ENCODE data around the gene KRT80.

Gene KRT80

GRCh38 chr12:52232203-52232673, 40.4 kb upstream of the KRT80 start:
- Mint-ChIP-seq H3K4me1 (peaks cover 2% of the 10 kb centered on the region), H3K27me3 (peaks cover 59% of the 10 kb centered on the region), H3K4me3 (no peak overlapping the region), H3K27ac (no peak overlapping the region), H3K36me3 (ENCODE audit: low read depth) (no peaks in the 10 kb centered on the region), H3K9me3 (no peaks in the 10 kb centered on the region)
- DNase-seq = no peak
- ATAC-seq = no peak

- no peak for ATAC-seq
- Mint-ChIP-seq H3K27me3 (peaks cover 66% of the 10 kb centered on the region), H3K36me3 (ENCODE audit: low read depth) (no peaks in the 10 kb centered on the region), H3K27ac (no peak overlapping the region), H3K4me3 (no peak overlapping the region), H3K9me3 (no peaks in the 10 kb centered on the region), H3K4me1 (peaks cover 2% of the 10 kb centered on the region)
- DNase-seq = no peak
Observed at GRCh38 chr12:52231305-52232202, 39.7 kb upstream of the KRT80 start.

- ATAC-seq = no peak
- no peak for DNase-seq
- Mint-ChIP-seq H3K9me3 (no peaks in the 10 kb centered on the region), H3K4me3 (no peak overlapping the region), H3K27me3 (peaks cover 71% of the 10 kb centered on the region), H3K4me1 (peaks cover 3% of the 10 kb centered on the region), H3K36me3 (ENCODE audit: low read depth) (no peaks in the 10 kb centered on the region), H3K27ac (no peak overlapping the region)
Observed at GRCh38 chr12:52230364-52231281, 38.8 kb upstream of the KRT80 start.

- H3K4me3 Mint-ChIP-seq = no peak overlapping the region
- ATAC-seq (no peak), DNase-seq (no peak)
- no peaks in the 10 kb centered on the region for H3K9me3 Mint-ChIP-seq
- peaks cover 70% of the 10 kb centered on the region for H3K27me3 Mint-ChIP-seq
- H3K4me1 Mint-ChIP-seq = peaks cover 3% of the 10 kb centered on the region
- H3K36me3 Mint-ChIP-seq (ENCODE audit: low read depth) = no peaks in the 10 kb centered on the region
- H3K27ac Mint-ChIP-seq = no peak overlapping the region
Observed at GRCh38 chr12:52229836-52230343, 38.1 kb upstream of the KRT80 start.

GRCh38 chr12:52228931-52229330, 37.1 kb upstream of the KRT80 start:
- no peak overlapping the region for H3K4me3 Mint-ChIP-seq
- H3K27me3 Mint-ChIP-seq = peaks cover 70% of the 10 kb centered on the region

GRCh38 chr12:52228366-52228765, 36.6 kb upstream of the KRT80 start:
- ATAC-seq (no peak), DNase-seq (no peak)
- no peaks in the 10 kb centered on the region for H3K36me3 Mint-ChIP-seq (ENCODE audit: low read depth)
- peaks cover 8% of the 10 kb centered on the region for H3K4me1 Mint-ChIP-seq
- H3K4me3 Mint-ChIP-seq = no peak overlapping the region
- no peak overlapping the region for H3K27ac Mint-ChIP-seq
- no peaks in the 10 kb centered on the region for H3K9me3 Mint-ChIP-seq
- H3K27me3 Mint-ChIP-seq = peaks cover 69% of the 10 kb centered on the region

More at GRCh38 chr12:52228931-52229330, 37.1 kb upstream of the KRT80 start:
- Mint-ChIP-seq H3K27ac (no peak overlapping the region), H3K36me3 (ENCODE audit: low read depth) (no peaks in the 10 kb centered on the region), H3K9me3 (no peaks in the 10 kb centered on the region), H3K4me1 (peaks cover 6% of the 10 kb centered on the region)
- DNase-seq (no peak), ATAC-seq (no peak)

GRCh38 chr12:52227606-52228166, 35.9 kb upstream of the KRT80 start:
- Mint-ChIP-seq H3K36me3 (ENCODE audit: low read depth) (no peaks in the 10 kb centered on the region), H3K27ac (no peak overlapping the region), H3K4me1 (peaks cover 8% of the 10 kb centered on the region), H3K9me3 (no peaks in the 10 kb centered on the region), H3K4me3 (no peak overlapping the region), H3K27me3 (peaks cover 68% of the 10 kb centered on the region)
- no peak for ATAC-seq
- DNase-seq = no peak

GRCh38 chr12:52226446-52226845, 34.6 kb upstream of the KRT80 start:
- no peak for DNase-seq
- no peak for ATAC-seq

GRCh38 chr12:52225752-52226151, 33.9 kb upstream of the KRT80 start:
- Mint-ChIP-seq H3K27ac (no peak overlapping the region), H3K36me3 (ENCODE audit: low read depth) (no peaks in the 10 kb centered on the region), H3K27me3 (peaks cover 60% of the 10 kb centered on the region), H3K4me1 (peaks cover 21% of the 10 kb centered on the region), H3K4me3 (no peak overlapping the region), H3K9me3 (no peaks in the 10 kb centered on the region)
- ATAC-seq (no peak), DNase-seq (no peak)

More at GRCh38 chr12:52226446-52226845, 34.6 kb upstream of the KRT80 start:
- Mint-ChIP-seq H3K36me3 (ENCODE audit: low read depth) (no peaks in the 10 kb centered on the region), H3K27ac (no peak overlapping the region), H3K27me3 (peaks cover 63% of the 10 kb centered on the region), H3K9me3 (no peaks in the 10 kb centered on the region), H3K4me3 (no peak overlapping the region), H3K4me1 (peaks cover 16% of the 10 kb centered on the region)

- no peaks in the 10 kb centered on the region for H3K9me3 Mint-ChIP-seq
- peaks cover 61% of the 10 kb centered on the region for H3K27me3 Mint-ChIP-seq
- ATAC-seq (no peak), DNase-seq (no peak)
- H3K36me3 Mint-ChIP-seq (ENCODE audit: low read depth) = no peaks in the 10 kb centered on the region
- no peak overlapping the region for H3K27ac Mint-ChIP-seq
- H3K4me3 Mint-ChIP-seq = no peak overlapping the region
- peaks cover 21% of the 10 kb centered on the region for H3K4me1 Mint-ChIP-seq
Observed at GRCh38 chr12:52224151-52224550, 32.3 kb upstream of the KRT80 start.

- Mint-ChIP-seq H3K36me3 (ENCODE audit: low read depth) (no peaks in the 10 kb centered on the region), H3K27me3 (peaks cover 58% of the 10 kb centered on the region), H3K4me3 (no peak overlapping the region), H3K27ac (no peak overlapping the region), H3K4me1 (peaks cover 21% of the 10 kb centered on the region), H3K9me3 (no peaks in the 10 kb centered on the region)
- DNase-seq (no peak), ATAC-seq (no peak)
Observed at GRCh38 chr12:52223406-52224039, 31.7 kb upstream of the KRT80 start.

- no peak for ATAC-seq
- Mint-ChIP-seq H3K36me3 (ENCODE audit: low read depth) (no peaks in the 10 kb centered on the region), H3K4me1 (peaks cover 21% of the 10 kb centered on the region), H3K27me3 (peaks cover 53% of the 10 kb centered on the region), H3K9me3 (no peaks in the 10 kb centered on the region), H3K27ac (no peak overlapping the region), H3K4me3 (no peak overlapping the region)
- no peak for DNase-seq
Observed at GRCh38 chr12:52222692-52223091, 30.9 kb upstream of the KRT80 start.

GRCh38 chr12:52221912-52222457, 30.2 kb upstream of the KRT80 start:
- Mint-ChIP-seq H3K36me3 (ENCODE audit: low read depth) (no peaks in the 10 kb centered on the region), H3K27ac (no peak overlapping the region), H3K4me1 (peaks cover 21% of the 10 kb centered on the region), H3K9me3 (no peaks in the 10 kb centered on the region), H3K4me3 (no peak overlapping the region), H3K27me3 (peaks cover 50% of the 10 kb centered on the region)
- ATAC-seq = peak; percentile 98
- DNase-seq = peak; percentile 89
